ENCODE measurements around the gene C11orf52. TPM values are rescaled to one million over a fixed set of nuclear protein-coding genes. Genes with fewer than 3 reads are reported as not detected.

C11orf52 gene
- total and polyA plus RNA-seq, 2 of the 13 experiments (the other 11 are each of a cell fraction or from before 2014, with no cell fraction given) = 7.4 to 11.0 TPM

DNA sequence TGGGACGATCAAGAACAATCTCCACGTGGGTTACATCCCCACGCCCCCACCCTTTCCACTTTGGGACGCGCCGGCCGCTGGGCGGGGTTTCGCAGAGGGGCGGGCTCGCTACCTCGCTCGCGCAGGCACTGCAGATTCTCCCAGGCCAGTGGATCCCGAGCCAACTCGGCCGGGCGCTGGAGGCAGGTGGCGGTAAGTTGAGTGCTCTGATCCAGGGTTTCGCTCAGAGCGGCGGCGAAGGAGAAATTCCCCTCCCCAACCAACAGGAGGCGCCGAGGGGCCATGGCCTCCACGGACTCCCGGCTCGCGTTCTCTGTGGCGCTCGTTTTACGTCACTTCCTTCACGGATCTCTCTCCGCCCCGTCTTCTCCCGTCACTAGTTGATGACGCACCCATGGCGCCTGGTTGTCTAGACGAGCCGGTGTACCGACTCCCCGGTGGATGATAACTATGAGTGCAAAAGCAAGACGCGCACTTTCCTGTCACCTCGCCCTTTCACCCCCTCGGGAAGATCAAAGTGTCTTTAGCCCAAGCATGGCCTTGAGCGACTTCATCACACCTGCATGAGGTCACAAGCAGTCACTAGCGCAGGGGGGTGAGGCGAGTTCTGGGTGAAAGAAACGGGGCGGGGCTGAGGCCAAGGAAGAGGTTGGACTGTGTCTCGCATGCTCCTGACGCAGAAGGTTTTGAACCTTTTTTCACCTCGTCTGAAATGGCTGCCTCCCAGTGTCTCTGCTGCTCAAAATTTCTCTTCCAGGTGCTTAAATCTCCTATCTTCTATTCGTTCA is 39.7 kb upstream of the C11orf52 start, which contains the start of the genes CFAP68 and FDXACB1 (continued):
- TF ChIP-seq ATF2 (CRISPR knock-in tag; IDR thresholded peaks at IDR 0.05) (peak; percentile 53), TBL1XR1 (IDR thresholded peaks at IDR 0.05; ENCODE audit: borderline replicate concordance, low read length, partially characterized antibody) (no peak), KAT8 (CRISPR knock-in tag; IDR thresholded peaks at IDR 0.05) (peak; percentile 99), MNT (IDR thresholded peaks at IDR 0.05) (peak; percentile 26), IRF2 (CRISPR knock-in tag; IDR thresholded peaks at IDR 0.05) (peak; percentile 92), SMARCC2 (IDR thresholded peaks at IDR 0.05) (no peak), PPARG (CRISPR knock-in tag; conservative IDR thresholded peaks at IDR 0.05) (peak; percentile 63; the same call in 1 of the 2 replicates), ZFP37 (CRISPR knock-in tag; IDR thresholded peaks at IDR 0.05; ENCODE audit: borderline replicate concordance) (peak; percentile 25; the same call in 1 of the 2 replicates), BRCA1 (CRISPR knock-in tag; IDR thresholded peaks at IDR 0.05) (no peak), ZNF232 (CRISPR knock-in tag; IDR thresholded peaks at IDR 0.05; ENCODE audit: borderline replicate concordance) (0 out of 2 replicates have a peak, but pooled peaks have one; percentile 44), NCOA1 (CRISPR knock-in tag; IDR thresholded peaks at IDR 0.05) (peak; percentile 81; the same call in 1 of the 2 replicates), RXRA (CRISPR knock-in tag; IDR thresholded peaks at IDR 0.05) (peak; percentile 92), RFXANK (CRISPR knock-in tag; IDR thresholded peaks at IDR 0.05) (no peak), MED1 (CRISPR knock-in tag; IDR thresholded peaks at IDR 0.05) (peak; percentile 85), ERF (CRISPR knock-in tag; IDR thresholded peaks at IDR 0.05) (peak; percentile 77), ZNF431 (CRISPR knock-in tag; IDR thresholded peaks at IDR 0.05; ENCODE audit: borderline replicate concordance, low read depth) (0 out of 2 replicates have a peak, but pooled peaks have one; percentile 16), RBFOX2 (IDR thresholded peaks at IDR 0.05; ENCODE audit: low read depth, low read length) (peak; percentile 65; the same call in 1 of the 2 replicates), REL (CRISPR knock-in tag; conservative IDR thresholded peaks at IDR 0.05) (no peak), TCF12 (IDR thresholded peaks at IDR 0.05) (no peak), TCF12 (CRISPR knock-in tag; IDR thresholded peaks at IDR 0.05) (peak; percentile 59; the same call in 1 of the 2 replicates), NFATC3 (CRISPR knock-in tag; IDR thresholded peaks at IDR 0.05) (no peak; the same call in 1 of the 2 replicates), ZFP1 (CRISPR knock-in tag; IDR thresholded peaks at IDR 0.05) (no peak; the same call in 1 of the 2 replicates), NFKB2 (CRISPR knock-in tag; IDR thresholded peaks at IDR 0.05; ENCODE audit: borderline replicate concordance) (peak; percentile 73; the same call in 1 of the 2 replicates), ZSCAN12 (CRISPR knock-in tag; IDR thresholded peaks at IDR 0.05) (no peak), ZFP82 (CRISPR knock-in tag; IDR thresholded peaks at IDR 0.05; ENCODE audit: borderline replicate concordance) (0 out of 2 replicates have a peak, but pooled peaks have one; percentile 80), KLF9 (CRISPR knock-in tag; IDR thresholded peaks at IDR 0.05; ENCODE audit: low read depth) (no peak)
- TF ChIP-seq, protein P1, sequence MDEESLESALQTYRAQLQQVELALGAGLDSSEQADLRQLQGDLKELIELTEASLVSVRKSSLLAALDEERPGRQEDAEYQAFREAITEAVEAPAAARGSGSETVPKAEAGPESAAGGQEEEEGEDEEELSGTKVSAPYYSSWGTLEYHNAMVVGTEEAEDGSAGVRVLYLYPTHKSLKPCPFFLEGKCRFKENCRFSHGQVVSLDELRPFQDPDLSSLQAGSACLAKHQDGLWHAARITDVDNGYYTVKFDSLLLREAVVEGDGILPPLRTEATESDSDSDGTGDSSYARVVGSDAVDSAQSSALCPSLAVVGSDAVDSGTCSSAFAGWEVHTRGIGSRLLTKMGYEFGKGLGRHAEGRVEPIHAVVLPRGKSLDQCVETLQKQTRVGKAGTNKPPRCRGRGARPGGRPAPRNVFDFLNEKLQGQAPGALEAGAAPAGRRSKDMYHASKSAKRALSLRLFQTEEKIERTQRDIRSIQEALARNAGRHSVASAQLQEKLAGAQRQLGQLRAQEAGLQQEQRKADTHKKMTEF (CRISPR knock-in tag; IDR thresholded peaks at IDR 0.05) = peak; percentile 89
